GM19455 (cell line): ENCODE results near the gene AUNIP.
A peak's percentile ranks its signal among the peaks of the same experiment; 100 is the strongest.

ENCODE experiments used
- ATAC-seq: cut with Tn5 transposase; IDR thresholded peaks from one replicate; pipeline ENCODE4 v1.9.1; 2021; ENCODE audit not compliant: unreplicated experiment

The AUNIP gene, protein sequence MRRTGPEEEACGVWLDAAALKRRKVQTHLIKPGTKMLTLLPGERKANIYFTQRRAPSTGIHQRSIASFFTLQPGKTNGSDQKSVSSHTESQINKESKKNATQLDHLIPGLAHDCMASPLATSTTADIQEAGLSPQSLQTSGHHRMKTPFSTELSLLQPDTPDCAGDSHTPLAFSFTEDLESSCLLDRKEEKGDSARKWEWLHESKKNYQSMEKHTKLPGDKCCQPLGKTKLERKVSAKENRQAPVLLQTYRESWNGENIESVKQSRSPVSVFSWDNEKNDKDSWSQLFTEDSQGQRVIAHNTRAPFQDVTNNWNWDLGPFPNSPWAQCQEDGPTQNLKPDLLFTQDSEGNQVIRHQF

DNA sequence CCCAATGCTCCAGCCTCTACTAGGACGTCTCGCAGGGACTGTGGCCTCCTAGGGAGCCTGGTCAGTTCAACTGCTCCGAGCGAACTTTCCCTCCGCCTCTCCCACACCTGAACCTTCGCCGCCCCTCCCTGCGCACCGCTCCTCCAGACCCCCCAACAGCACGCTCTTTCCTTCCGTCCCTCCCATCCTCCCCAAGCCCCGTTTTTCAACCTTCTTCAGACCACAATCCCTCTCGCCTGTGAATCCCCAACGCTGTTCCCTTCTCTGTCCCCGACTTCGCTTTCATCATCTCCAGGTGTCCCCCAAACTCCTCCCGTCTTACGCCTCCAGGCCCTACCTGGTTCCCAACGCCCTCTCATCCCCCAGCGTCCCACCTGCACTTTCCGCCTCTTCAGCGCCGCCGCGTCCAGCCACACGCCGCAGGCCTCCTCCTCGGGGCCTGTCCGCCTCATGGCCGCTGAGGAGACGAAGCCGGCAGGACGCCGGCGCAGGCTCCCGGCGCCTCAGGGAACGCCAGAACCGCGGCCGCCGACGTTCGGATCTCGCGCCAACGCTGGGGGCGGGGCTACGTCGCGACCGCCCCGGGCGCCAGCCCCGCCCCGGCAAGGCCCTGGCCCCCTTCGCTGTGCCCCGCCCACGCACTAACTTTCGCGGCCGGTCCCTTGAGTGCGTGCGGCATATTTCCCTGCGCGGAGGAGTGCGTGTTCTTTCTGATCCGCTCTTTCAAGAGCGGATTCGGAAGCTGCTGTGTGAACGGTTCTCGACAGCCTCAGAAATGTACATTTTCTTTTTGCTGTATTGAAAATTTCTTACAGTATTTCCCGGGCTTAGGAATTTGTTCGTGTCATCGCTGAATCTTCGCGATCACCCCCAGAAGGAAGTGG lies at the start of gene AUNIP:
AUNIP (minus strand) TSS at position 552 of the 884 bp plus-strand sequence; CDS start at position 452, 100 bp downstream.
- ATAC-seq = peak; percentile 85

DNA sequence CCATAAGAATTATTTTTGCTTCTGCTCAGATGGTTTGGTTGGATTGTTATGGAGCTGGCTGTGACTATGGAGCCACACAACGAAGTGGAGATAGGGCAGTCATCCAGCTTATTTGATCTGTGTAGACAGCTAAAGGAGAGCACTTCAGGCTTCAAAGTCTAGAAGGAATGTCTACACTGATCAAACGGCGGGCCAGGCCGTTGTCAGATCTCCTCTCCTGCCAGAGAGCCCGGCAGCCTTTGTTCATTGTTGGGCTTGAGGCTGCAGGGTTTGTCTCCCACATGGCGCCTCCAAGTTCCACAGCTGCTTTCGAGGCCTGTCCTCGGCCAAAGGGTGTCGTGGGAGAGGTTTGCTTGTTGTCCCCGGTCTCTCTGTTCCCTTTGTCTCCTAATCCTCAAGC lies 49.8 kb upstream of the AUNIP start:
- no peak for ATAC-seq

DNA sequence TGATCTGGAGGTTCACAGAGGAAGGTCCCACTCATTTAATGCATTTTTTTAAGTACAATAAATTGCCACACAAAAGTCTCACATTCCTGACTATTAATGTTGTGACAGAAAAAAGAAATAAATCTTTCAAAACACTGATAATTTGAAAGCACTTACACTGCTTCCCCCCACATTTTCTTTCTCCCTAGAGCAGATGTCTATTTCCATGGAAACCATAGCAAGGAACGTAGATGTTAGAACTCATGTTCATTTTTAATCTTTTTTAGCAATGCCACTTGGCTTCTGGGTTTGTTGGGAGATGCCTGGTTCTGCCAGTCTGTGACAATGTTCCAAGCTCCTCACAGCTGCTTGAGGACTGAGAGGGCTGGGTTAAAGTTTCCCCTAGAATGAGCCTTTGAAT lies 48.9 kb upstream of the AUNIP start:
- no peak for ATAC-seq

DNA sequence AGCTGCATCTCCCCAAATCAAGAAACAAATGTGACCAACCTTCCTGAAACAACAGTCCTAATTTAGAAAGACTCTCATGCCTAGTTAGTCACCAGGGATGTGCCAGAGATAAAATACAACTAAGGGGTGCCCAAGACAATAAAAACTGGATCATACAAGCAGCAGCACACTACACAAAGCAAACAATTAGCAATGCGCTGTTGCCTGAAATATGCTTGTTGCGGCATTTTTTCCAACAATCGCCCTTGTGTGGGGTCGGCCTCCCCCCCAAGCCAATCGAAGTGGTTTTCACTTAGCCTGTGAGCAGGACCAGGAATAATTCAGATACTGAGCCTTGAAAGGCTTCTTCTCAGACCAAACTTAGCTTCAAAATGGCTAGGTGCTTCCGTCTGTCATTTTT lies 48.3 kb upstream of the AUNIP start:
- no peak for ATAC-seq

DNA sequence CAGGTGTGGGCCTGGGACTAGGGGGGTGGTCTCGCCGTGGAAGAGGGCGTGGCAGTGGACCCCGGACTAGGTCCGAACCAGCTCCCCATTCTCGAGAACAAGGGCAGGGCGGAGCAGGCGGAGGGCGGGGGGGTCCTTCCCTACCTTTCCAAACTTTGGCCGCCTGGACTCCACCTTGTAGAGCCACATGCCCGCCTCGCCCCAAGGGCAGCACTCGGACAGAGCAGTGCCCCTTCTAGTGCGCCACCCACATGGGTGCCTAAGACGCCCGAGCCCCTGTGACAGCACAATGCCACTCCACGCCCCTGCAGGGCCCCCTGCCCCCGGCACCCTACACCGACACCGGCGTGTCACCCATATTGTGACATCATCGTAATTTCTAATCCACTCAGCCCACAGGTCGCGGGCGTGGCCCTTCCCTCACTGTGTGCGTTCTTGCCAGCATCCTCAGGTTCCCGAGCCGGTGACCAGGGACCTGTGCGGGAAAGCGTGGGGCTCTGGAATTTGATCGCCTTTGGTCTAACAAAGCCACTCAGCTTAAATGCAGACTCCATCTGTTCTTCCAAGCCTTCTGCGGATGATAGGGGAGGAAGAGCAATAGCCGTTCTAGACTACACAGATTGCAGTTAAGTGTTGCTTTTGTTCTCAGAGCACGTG lies 47.5 kb upstream of the AUNIP start:
- ATAC-seq = no peak

DNA sequence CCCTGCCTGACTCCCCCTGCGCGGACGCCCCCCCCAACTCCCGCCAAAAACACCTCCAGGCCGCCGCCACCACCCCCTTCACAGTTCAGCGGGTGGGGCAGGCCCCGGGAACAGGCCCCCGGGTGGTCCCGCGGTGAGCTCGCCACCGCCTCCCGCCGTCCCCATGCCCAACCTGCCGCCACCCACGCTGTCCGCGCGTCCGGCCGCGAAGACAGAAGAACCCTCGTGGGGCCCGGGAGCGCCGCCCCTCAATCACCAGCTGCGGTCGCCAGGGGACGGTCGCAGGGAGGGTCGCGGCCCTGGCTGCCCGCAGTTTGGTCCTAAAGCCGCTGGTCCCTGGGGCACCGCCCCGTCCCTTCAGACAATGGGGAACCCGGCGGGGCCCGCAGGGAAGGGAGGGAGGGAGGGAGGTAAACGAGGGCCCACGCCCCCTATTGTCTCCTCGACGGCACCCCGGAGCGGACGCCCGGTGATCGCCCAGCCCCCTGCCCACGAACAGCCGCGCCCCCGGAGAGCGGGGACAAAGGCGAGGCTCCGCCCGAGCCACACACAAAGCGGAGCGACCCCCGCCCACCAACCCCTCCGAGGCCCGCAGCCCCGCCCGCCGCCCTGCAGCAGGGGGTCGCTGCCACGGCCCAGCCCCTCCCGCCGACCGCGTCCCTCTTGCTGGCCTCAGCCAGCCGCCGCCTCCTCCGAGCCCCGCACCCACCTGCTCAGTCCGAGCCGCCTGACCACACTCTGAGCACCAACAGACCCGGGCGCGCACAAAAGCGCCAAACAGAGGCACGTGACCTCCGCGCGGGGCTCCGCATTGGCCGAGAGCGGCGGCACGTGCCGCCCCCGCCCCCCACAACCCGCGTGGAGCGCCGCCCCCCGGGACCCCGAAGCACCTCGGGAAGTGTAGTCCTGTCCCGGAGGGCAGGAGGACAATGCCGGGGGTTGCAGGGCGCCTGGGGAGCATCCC lies 46.7 kb upstream of the AUNIP start, which contains the start of gene STMN1:
STMN1 (minus strand) TSS at position 740 of the 964 bp plus-strand sequence. CDS start 1,743 bp downstream, outside the sequence.
- ATAC-seq = peak; percentile 63

DNA sequence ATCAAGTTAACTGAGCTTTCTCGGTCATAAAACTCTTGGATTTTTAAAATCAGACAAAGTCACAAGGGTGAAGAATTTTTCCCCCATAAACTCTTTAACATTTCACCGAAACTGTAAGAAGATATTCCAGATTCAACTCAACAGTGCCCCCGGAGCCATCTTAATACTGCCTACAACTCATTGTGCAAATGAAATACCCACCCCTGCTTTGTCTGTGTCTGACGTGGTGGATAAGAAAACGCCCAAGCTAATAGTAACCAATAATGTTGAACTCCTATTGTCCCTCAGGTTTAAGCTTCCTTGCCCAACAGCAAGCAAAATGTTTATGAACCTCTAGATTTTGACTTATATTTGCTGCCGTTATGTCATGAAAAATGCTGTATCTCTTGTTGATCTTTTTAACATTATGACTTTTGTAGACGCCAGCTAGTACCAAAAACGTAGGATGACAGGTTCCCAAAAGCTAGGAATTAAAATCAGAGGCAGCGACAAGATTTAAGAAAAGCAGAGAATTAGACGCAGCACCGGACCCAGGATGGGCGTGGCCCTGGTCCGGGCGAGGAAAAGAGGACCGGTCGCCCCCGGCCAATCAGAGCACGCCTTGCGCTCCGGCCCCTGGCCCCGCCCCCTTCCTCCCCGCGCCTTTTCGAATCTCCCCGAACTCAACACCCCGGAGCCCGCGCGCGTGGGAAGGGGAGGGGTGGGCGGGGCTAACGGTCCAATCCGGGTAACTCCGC lies 45.9 kb upstream of the AUNIP start:
- ATAC-seq = peak; percentile 72

DNA sequence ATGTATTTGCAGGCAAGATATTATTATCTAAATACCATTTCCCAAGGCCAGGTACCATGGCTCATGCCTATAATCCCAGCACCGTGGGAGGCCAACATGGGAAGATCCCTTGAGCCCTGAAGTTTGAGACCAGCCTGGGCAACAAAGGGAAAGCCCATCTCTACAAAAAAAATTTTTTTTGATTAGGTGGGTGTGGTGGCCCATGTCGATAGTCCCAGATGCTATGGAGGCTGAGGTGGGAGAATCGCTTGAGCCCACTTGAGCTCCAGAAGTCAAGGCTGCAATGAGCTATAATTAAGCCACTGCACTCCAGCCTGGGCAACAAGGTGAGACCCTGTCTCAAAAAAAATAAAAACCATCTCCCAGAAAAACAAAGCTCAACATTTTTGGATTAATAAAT lies 44.7 kb upstream of the AUNIP start:
- ATAC-seq = no peak

DNA sequence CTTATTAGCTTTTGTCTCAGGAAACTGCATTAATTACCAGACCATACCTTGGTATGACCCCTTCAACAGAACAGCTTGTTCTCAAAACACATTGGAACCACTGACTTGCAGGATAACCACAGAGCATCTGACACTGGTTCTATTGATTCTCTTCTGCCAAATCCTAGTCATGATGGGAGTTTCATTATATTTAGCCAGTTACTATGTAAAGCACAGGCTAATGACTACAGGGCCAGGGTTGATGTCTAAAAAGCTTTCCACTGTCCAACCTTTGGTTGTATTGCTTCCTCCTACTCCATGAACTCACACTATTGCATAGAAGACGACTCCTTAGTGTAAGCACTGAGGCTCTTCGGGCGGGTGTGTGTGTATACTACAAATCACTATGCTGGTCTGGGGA lies 43.2 kb upstream of the AUNIP start:
- no peak for ATAC-seq

DNA sequence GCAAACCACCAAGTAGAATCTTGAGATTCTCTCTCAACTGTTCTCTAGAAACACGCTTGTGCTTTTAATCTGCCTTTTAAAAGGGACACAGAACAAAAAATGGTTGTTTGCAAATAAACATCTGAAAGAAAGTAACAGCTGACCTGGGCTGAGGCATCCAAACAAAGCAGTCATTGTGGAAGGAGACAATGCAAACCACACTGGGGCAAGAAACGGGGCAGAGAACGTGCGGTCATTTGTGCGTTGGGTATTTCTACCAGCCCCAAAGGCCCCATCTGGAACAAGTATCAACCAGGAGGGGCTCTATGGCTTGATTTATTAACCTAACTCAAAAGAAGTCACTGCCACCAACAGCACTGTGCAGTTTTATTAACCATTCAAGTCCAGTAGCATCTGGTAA lies 41.0 kb upstream of the AUNIP start:
- ATAC-seq = no peak

DNA sequence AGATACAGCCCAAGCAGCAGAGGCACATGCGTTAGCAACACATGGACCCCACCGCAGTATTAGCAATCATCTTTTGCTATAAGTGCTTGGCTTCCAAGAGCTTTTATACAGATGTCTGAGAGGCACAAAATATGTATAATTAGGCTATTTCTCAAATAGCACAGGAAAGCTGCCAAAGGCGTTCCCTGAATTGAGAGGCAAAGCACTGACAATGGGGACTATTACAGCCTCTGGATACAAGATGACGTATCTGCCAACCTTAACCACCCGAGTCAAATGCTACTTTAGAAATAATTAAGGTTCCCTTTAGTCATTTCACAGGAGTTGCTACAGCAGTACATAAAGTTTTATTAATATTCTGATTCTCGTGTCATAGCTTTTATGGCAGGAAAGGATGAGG lies 40.5 kb upstream of the AUNIP start:
- no peak for ATAC-seq

DNA sequence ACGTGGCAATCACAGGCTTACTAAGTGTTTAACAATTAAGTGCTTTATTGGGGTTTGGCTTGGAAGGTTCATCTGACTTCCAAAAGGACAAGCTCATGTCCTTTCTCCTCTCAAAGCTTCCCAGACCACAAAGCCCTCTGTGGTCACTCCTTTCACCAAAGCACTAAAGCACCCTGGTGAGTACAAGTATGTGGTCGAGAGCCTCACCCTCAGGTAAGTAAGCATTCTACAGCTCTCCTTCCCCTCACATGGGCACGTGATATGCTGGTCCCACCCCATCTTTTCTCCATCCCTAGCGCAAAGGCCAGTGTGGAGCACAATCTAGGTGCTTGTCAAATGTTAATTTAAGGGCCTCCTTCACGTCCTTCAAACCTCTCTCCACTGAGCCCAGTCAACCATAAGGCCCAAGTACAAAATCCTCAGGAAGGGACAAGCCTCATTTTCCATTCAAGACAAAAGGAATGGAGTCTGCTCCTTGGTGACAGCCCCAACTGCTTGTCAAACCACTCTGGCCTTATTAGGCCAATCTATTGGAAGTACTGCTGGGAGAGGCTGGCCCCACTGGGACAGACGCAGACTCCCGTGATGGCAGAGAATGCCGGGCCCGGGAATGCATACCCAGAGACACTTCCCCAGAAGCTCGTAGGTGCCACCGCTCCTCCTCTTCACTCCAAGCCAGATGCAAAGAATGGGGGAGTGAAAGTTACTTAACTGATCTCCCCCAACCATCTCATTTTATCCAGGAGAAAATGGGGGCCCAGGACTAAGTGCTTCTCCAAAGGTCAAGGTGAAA lies 39.2 kb upstream of the AUNIP start:
- no peak for ATAC-seq

DNA sequence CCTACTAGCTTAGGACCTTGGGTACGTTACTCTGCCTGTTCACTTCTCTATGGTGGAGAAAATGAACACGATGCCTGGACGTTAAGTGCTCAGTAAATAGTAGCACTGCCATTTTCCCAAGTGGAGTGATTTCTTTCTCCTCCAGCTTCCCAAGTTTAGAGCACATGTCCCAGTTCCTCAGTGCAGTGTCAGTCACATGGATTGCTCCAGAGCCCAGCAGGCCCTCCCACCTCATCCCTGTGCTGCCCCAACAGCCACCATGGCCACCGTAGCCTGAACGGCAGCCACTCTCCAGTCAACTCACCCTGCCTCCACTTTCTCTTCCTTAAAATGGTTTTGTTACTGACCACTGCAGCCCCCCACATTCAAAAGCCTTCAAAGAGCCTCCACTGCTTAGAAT lies 38.5 kb upstream of the AUNIP start:
- ATAC-seq = no peak

DNA sequence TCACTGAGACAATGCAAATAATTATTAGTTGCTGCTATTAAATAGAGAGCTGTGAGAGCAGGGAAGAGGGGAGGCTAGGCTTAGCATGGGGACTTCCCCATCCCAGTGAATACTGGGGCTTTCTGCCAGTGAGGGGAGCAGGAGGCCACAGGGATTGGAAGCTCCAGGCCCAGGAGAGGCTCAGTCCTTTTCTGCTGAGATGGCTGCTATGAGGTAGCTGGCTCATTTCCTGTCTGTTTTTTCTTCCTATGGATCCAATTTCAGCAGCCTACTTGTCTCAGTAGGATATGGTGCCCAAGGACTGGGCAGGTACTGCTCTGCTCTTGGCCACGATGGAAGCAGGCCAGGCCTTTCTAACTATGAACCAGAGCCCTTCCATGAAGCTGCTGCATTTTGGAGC lies 37.0 kb upstream of the AUNIP start:
- no peak for ATAC-seq

DNA sequence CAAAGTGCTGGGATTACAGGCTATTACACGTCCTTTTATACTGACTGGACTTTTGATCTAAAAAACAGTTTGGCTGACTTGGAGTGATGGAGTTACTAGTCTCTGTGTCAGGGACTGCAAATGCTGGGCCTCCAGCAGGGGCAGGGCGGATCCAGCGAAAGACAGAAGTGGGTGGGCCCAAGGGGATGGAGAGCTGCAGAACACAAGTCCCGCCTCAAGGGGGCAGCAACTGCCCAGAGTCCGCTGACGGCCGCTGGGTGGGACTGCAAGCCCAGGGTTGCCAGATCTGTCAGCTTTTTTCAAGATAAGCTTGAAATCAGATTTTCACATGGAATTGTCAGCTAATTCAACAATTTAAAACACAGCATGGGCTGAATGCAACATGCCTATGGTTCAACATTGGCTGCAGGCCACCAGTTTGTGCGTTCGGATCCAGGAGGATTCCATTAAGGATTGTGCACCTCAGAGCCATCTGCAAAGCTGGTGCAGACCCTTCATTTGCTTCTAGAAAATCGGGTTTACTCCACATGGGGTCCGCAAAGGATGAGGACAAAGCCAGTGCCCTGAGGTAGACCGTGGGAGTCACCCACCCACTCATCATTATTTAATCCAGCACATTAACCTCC lies 36.2 kb upstream of the AUNIP start:
- peak; percentile 86 for ATAC-seq

DNA sequence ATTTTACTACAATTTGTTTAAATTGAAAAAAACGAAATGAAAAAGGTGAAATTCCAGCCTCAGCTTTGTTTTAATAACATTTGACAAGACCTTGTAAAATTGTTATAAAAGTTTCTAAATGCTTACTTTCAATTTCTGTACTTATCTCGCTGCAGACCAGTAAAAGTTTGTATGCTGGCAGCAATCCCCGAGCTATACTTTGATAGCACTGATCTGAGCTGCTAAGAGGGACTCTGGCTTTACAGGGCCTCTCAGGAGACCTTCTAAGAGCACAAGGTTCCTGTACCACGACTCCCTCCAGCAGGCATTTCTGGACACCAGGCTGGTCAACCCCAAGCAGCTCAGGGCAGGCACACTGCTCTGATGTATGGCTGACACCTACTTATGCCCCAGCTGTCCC lies 33.9 kb upstream of the AUNIP start:
- no peak for ATAC-seq

DNA sequence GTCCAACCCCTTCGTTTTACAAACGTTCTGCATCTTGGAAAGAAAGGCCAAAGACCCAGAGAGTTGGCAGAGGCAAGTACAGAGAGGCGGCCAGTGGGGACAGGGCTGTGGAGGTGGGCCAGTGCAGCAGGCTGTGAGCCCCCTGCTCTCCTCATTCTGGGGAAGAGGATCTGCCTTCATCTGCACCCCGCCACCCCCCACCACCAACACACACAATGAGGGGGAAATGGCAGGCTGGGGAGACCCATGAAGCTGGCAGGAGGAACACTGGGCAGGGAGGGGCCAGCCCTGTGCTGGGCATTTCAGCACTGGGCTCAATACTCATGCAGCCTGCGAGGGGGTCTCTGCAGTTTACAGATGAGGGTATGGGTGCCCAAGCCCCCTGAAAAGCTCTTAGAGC lies 32.3 kb upstream of the AUNIP start:
- ATAC-seq = no peak

DNA sequence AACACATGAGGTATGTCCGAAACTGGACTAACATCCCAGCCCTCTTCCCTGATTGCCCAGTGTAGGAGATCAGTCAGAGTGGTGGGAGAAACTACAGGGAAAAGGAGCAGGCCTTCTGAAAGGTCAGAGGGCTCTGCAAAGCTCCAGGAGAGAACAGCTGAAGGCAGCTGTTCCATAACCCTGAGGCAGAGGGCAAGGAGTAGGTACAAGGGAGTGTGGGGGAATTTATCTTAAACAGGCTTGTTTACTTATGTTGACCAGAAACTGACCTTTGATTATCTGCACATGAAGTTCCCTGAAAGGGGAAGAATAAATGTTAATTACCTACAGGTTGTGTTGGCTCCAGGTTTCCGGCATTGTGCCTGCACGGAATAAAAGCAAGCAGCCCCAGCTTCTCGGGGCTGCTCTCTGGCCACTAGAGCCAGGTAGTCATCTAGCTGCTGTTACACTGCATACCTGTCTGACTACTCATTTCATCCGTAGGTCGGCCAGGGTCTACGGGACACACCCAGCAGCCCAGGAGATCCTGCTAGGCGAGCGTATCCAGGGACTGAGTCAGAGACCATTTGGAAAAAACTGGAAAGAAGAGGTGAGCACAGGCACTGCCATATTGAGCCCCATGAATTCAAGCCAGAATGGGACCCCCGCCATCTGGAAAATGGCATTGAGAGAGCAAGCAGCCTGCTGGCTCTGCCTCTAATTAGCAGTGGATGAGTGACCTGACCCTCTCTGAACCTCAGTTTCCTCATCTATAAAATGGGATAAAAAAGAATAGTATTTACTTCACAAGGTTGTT lies 31.2 kb upstream of the AUNIP start:
- no peak for ATAC-seq
